ENCODE data around the gene CA9.

The CA9 gene

GRCh38 chr9:35675732-35676392, 2.1 kb downstream of the CA9 start:
- DNase-seq (ENCODE audit: low read depth) = no peak

- no peak for DNase-seq (ENCODE audit: low read depth)
Observed at GRCh38 chr9:35679091-35679490, 5.4 kb downstream of the CA9 start.

- DNase-seq (ENCODE audit: low read depth) = no peak
Observed at GRCh38 chr9:35679766-35680330, 6.1 kb downstream of the CA9 start.

- DNase-seq (ENCODE audit: low read depth) = no peak
Observed at GRCh38 chr9:35680331-35681105, 6.8 kb downstream of the CA9 start.

- no peak for DNase-seq (ENCODE audit: low read depth)
Observed at GRCh38 chr9:35681341-35682002, 7.7 kb downstream of the CA9 start.

- no peak for DNase-seq (ENCODE audit: low read depth)
Observed at GRCh38 chr9:35682051-35682450, 8.3 kb downstream of the CA9 start.

GRCh38 chr9:35682520-35683315, 9.0 kb downstream of the CA9 start:
- no peak for DNase-seq (ENCODE audit: low read depth)

GRCh38 chr9:35683323-35683722, 9.6 kb downstream of the CA9 start:
- no peak for DNase-seq (ENCODE audit: low read depth)

- no peak for DNase-seq (ENCODE audit: low read depth)
Observed at GRCh38 chr9:35684921-35685320, 11.2 kb downstream of the CA9 start.

- no peak for DNase-seq (ENCODE audit: low read depth)
Observed at GRCh38 chr9:35685506-35685905, 11.8 kb downstream of the CA9 start.

- DNase-seq (ENCODE audit: low read depth) = no peak
Observed at GRCh38 chr9:35686222-35687203, 12.8 kb downstream of the CA9 start.

- DNase-seq (ENCODE audit: low read depth) = no peak
Observed at GRCh38 chr9:35687306-35687705, 13.6 kb downstream of the CA9 start.

- no peak for DNase-seq (ENCODE audit: low read depth)
Observed at GRCh38 chr9:35687972-35688557, 14.3 kb downstream of the CA9 start.

GRCh38 chr9:35688558-35689541, 15.1 kb downstream of the CA9 start:
- no peak for DNase-seq (ENCODE audit: low read depth)

- no peak for DNase-seq (ENCODE audit: low read depth)
Observed at GRCh38 chr9:35689542-35690293, 16.0 kb downstream of the CA9 start, which contains the start of gene TPM2. Gene TPM2 (minus strand): TSS chr9:35689925. CDS start chr9:35689817, 108 bp downstream.

GRCh38 chr9:35690294-35690613, 16.5 kb downstream of the CA9 start:
- DNase-seq (ENCODE audit: low read depth) = no peak

GRCh38 chr9:35690614-35691333, 17.0 kb downstream of the CA9 start:
- DNase-seq (ENCODE audit: low read depth) = no peak

GRCh38 chr9:35691334-35691650, 17.6 kb downstream of the CA9 start:
- no peak for DNase-seq (ENCODE audit: low read depth)
